Measurements from ENCODE around the gene FUT7. TPM values are rescaled to one million over a fixed set of nuclear protein-coding genes. Genes with fewer than 3 reads are reported as not detected.

Gene FUT7
- total and polyA plus RNA-seq, 8 donors: 0.08 to 2.9 (median 0.11) TPM; not detected in 3

- ATAC-seq: no peak
- peaks cover 0 to 3% of the 10 kb centered on the region in 2 donors for H3K9me3 ChIP-seq
- H3K4me3 ChIP-seq: no peak overlapping the region
- H3K36me3 ChIP-seq: peaks cover 0 to 61% of the 10 kb centered on the region in 2 donors
- no peaks in the 10 kb centered on the region for H3K27me3 ChIP-seq
- no peak for TF ChIP-seq CTCF (IDR thresholded peaks at IDR 0.05)
- H3K4me1 ChIP-seq: no peaks in the 10 kb centered on the region
- DNase-seq: no peak
- H3K27ac ChIP-seq: no peak overlapping the region
- intact Hi-C loops (cut with DNase I): no loop called here
Measured at GRCh38 chr9:137009938-137010732, 21.8 kb downstream of the FUT7 start.

GRCh38 chr9:137009217-137009616 lies 22.7 kb downstream of the FUT7 start:
- no peaks in the 10 kb centered on the region for H3K4me1 ChIP-seq
- no peak for TF ChIP-seq CTCF (IDR thresholded peaks at IDR 0.05)
- H3K27me3 ChIP-seq: no peaks in the 10 kb centered on the region
- no peak for ATAC-seq
- H3K36me3 ChIP-seq: peaks cover 0 to 52% of the 10 kb centered on the region in 2 donors
- intact Hi-C loops (cut with DNase I): no loop called here
- DNase-seq: no peak
- no peak overlapping the region for H3K4me3 ChIP-seq
- H3K27ac ChIP-seq: no peak overlapping the region
- peaks cover 0 to 4% of the 10 kb centered on the region in 2 donors for H3K9me3 ChIP-seq

GRCh38 chr9:137008312-137008711 lies 23.6 kb downstream of the FUT7 start:
- no peak overlapping the region for H3K27ac ChIP-seq
- no peak for ATAC-seq

GRCh38 chr9:137007816-137008270 lies 24.0 kb downstream of the FUT7 start:
- no peak for DNase-seq

More at GRCh38 chr9:137008312-137008711, 23.6 kb downstream of the FUT7 start:
- Histone ChIP-seq H3K9me3 (peaks cover 0 to 4% of the 10 kb centered on the region in 2 donors), H3K36me3 (peaks cover 0 to 43% of the 10 kb centered on the region in 2 donors), H3K4me3 (no peak overlapping the region), H3K27me3 (no peaks in the 10 kb centered on the region), H3K4me1 (no peaks in the 10 kb centered on the region)
- no peak for DNase-seq
- TF ChIP-seq CTCF (IDR thresholded peaks at IDR 0.05): no peak
- intact Hi-C loops (cut with DNase I): no loop called here

More at GRCh38 chr9:137007816-137008270, 24.0 kb downstream of the FUT7 start:
- H3K27ac ChIP-seq: no peak overlapping the region
- no peak for ATAC-seq
- no peaks in the 10 kb centered on the region for H3K27me3 ChIP-seq
- H3K36me3 ChIP-seq: peaks cover 0 to 38% of the 10 kb centered on the region in 2 donors
- H3K4me1 ChIP-seq: no peaks in the 10 kb centered on the region
- no peak for TF ChIP-seq CTCF (IDR thresholded peaks at IDR 0.05)
- peaks cover 0 to 4% of the 10 kb centered on the region in 2 donors for H3K9me3 ChIP-seq
- H3K4me3 ChIP-seq: no peak overlapping the region
- intact Hi-C loops (cut with DNase I): no loop called here

All from left lung (tissue), 10 donors.